ENCODE measurements around the gene RNF115.
"Not testable (repeated sequence)": the region's sequence is repeated elsewhere in the genome, so short reads cannot be mapped to it uniquely, and the experiment has no call there.

The RNF115 gene

GRCh38 chr1:145826030-145826429, 2.1 kb upstream of the RNF115 start:
- no peak for DNase-seq

GRCh38 chr1:145824499-145824842, 576 bp upstream of the RNF115 start:
- DNase-seq = peak; percentile 2

- DNase-seq = not testable (repeated sequence)
Observed at GRCh38 chr1:145822779-145823331, 1.0 kb downstream of the RNF115 start.

- DNase-seq = not testable (repeated sequence)
Observed at GRCh38 chr1:145818095-145818494, 5.8 kb downstream of the RNF115 start.

GRCh38 chr1:145812977-145813810, 10.7 kb downstream of the RNF115 start:
- not testable (repeated sequence) for DNase-seq

- DNase-seq = no peak
Observed at GRCh38 chr1:145806844-145807243, 17.1 kb downstream of the RNF115 start.

- no peak for DNase-seq
Observed at GRCh38 chr1:145806408-145806807, 17.5 kb downstream of the RNF115 start.

- DNase-seq = no peak
Observed at GRCh38 chr1:145805057-145805456, 18.8 kb downstream of the RNF115 start.

- DNase-seq = no peak
Observed at GRCh38 chr1:145804235-145805045, 19.5 kb downstream of the RNF115 start.

GRCh38 chr1:145799806-145800205, 24.1 kb downstream of the RNF115 start:
- no peak for DNase-seq

- no peak for DNase-seq
Observed at GRCh38 chr1:145796753-145797152, 27.1 kb downstream of the RNF115 start.

- no peak for DNase-seq
Observed at GRCh38 chr1:145795257-145795881, 28.5 kb downstream of the RNF115 start.

- DNase-seq = no peak
Observed at GRCh38 chr1:145792484-145792883, 31.4 kb downstream of the RNF115 start.

- not testable (repeated sequence) for DNase-seq
Observed at GRCh38 chr1:145791860-145792259, 32.0 kb downstream of the RNF115 start.

GRCh38 chr1:145788580-145788979, 35.3 kb downstream of the RNF115 start:
- no peak for DNase-seq

- no peak for DNase-seq
Observed at GRCh38 chr1:145786271-145786670, 37.6 kb downstream of the RNF115 start.

- no peak for DNase-seq
Observed at GRCh38 chr1:145785547-145785946, 38.3 kb downstream of the RNF115 start.

- no peak for DNase-seq
Observed at GRCh38 chr1:145784409-145784808, 39.5 kb downstream of the RNF115 start.

- DNase-seq = no peak
Observed at GRCh38 chr1:145782272-145783099, 41.4 kb downstream of the RNF115 start.

- DNase-seq = no peak
Observed at GRCh38 chr1:145778146-145778540, 45.8 kb downstream of the RNF115 start.

- DNase-seq = no peak
Observed at GRCh38 chr1:145777357-145778145, 46.3 kb downstream of the RNF115 start.

All from central memory CD4-positive, alpha-beta T cell (primary cell).